PC-3 (cell line): ENCODE measurements around the gene ITPRID2. TPM values are rescaled to one million over a fixed set of nuclear protein-coding genes. Genes with fewer than 3 reads are reported as not detected.

ENCODE experiments used
- ATAC-seq: fragments of 200-7000 bp; cut with Tn5 transposase; 2 replicates; pipeline ENCODE4 v1.9.1; 2020; ENCODE audit warnings: mild to moderate bottlenecking, moderate library complexity
- BruUV-seq: library from RNA; stranded (reverse); fragments of 400-500 nt; replicated peaks from 2 replicates; lab custom pipeline; 2021; lab: Mats Ljungman, UMichigan
- CTCF ChIA-PET: fragments of 300-600 bp; sonication (Branson Sonifier 250); formaldehyde crosslinking; loops from one replicate; lab custom pipeline; 2022; ENCODE audit warnings: antibody characterized with exemption; lab: Charles Lee
- POLR2A ChIA-PET: fragments of 300-600 bp; sonication (Branson Sonifier 250); formaldehyde crosslinking; loops from one replicate; lab custom pipeline; 2022; ENCODE audit warnings: antibody characterized with exemption; ENCODE audit not compliant: unreplicated experiment; lab: Charles Lee
- DNase-seq: peaks from one replicate; pipeline ENCODE4 v3.0.0-alpha.2; 2015
- H2AFZ ChIP-seq: fragments of 300-600 bp; sonication (generic); 2 replicates; pipeline ENCODE4 v1.6.0; 2016; ENCODE audit warnings: antibody characterized with exemption, low read length
- H3F3A ChIP-seq: fragments of 300-600 bp; sonication (generic); one replicate; pipeline ENCODE4 v1.6.0; 2017; ENCODE audit warnings: antibody characterized with exemption, low read length, control low read depth, mild to moderate bottlenecking; ENCODE audit not compliant: unreplicated experiment
- H3K27ac ChIP-seq: fragments of 300-600 bp; sonication (generic); 2 replicates; pipeline ENCODE4 v1.5.1; 2016; ENCODE audit warnings: mild to moderate bottlenecking, low read length
- H3K27me3 ChIP-seq: fragments of 300-600 bp; sonication (generic); 2 replicates; pipeline ENCODE4 v1.6.1; 2016; ENCODE audit warnings: low read length, mixed read lengths
- H3K36me3 ChIP-seq: fragments of 300-600 bp; sonication (generic); 2 replicates; pipeline ENCODE4 v1.6.1; 2016; ENCODE audit warnings: low read depth, mixed run types, low read length, mixed read lengths
- H3K4me1 ChIP-seq: fragments of 300-600 bp; sonication (generic); 2 replicates; pipeline ENCODE4 v1.5.1; 2016; ENCODE audit warnings: low read length; ENCODE audit not compliant: insufficient read depth
- H3K4me2 ChIP-seq: fragments of 300-600 bp; sonication (generic); 2 replicates; pipeline ENCODE4 v1.6.0; 2016; ENCODE audit warnings: low read length
- H3K4me3 ChIP-seq: fragments of 300-600 bp; sonication (generic); 2 replicates; pipeline ENCODE4 v1.5.1; 2016; ENCODE audit warnings: mild to moderate bottlenecking, low read length, mixed read lengths
- H3K79me2 ChIP-seq: fragments of 300-600 bp; sonication (generic); 2 replicates; pipeline ENCODE4 v1.6.1; 2017; ENCODE audit warnings: low read length, mixed read lengths
- H3K9ac ChIP-seq: fragments of 300-600 bp; sonication (generic); 2 replicates; pipeline ENCODE4 v1.6.0; 2016; ENCODE audit warnings: mild to moderate bottlenecking, low read length
- H3K9me2 ChIP-seq: fragments of 300-600 bp; sonication (generic); replicated peaks from 2 replicates; pipeline ENCODE4 v1.6.1; 2016; ENCODE audit warnings: mixed run types, low read length, mixed read lengths
- H3K9me3 ChIP-seq: fragments of 300-600 bp; sonication (generic); 2 replicates; pipeline ENCODE4 v1.6.1; 2016; ENCODE audit warnings: low read length, mixed read lengths
- H4K20me1 ChIP-seq: fragments of 300-600 bp; sonication (generic); 2 replicates; pipeline ENCODE4 v1.6.1; 2016; ENCODE audit warnings: low read length, mixed read lengths
- EZH2 ChIP-seq: fragments of 300-600 bp; sonication (generic); IDR thresholded peaks from one replicate; pipeline ENCODE4 v1.6.1; 2017; ENCODE audit warnings: antibody characterized with exemption, mild to moderate bottlenecking, low read length; ENCODE audit not compliant: unreplicated experiment
- EZH2phosphoT487 ChIP-seq: fragments of 300-600 bp; sonication (generic); IDR thresholded peaks from 2 replicates; pipeline ENCODE4 v1.6.1; 2018; ENCODE audit warnings: mild to moderate bottlenecking, antibody characterized with exemption, low read length, borderline replicate concordance
- intact Hi-C: fragments of 100-400 bp; cut with micrococcal nuclease; formaldehyde crosslinking; loops from 2 replicates; pipeline ENCODE4 v1.9.0; 2023
- total RNA-seq: library from RNA; depleted of rRNA; stranded (reverse); fragments of >200 nt; gene quantifications from 2 replicates; pipeline ENCODE4 v1.2.3, GENCODE V29; 2014
- TF ChIP-seq, protein P1 (sequence below): fragments of 300-600 bp; sonication (generic); conservative IDR thresholded peaks from 2 replicates; pipeline ENCODE4 v1.5.1; 2017; ENCODE audit warnings: antibody characterized with exemption, low read depth, mild to moderate bottlenecking, low read length

Gene ITPRID2
- total RNA-seq, 1 experiment from 2014 or later, result 113 TPM

DNA sequence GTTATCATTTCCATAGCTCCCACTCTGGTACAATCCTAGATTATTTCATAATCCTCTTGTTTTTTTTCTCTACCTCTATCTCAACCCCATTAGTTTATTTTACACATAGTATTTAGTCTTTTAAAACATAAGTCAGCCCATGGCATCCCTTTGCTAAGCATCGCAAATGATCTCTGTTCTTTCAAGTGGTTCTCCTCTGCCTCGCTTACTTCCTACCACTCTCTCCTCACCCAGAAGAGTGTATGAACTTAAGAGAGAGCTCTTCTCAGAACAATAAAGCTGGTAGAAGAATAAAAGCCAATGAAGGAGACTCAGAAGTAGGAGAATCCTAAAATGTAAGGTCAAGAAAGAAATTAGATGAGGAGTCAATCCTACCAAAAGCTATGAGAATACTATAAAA is 12.2 kb upstream of the ITPRID2 start:
- Histone ChIP-seq H3K4me3 (no peak overlapping the region), H3K79me2 (no peaks in the 10 kb centered on the region), H3K9ac (no peak overlapping the region), H2AFZ (no peak overlapping the region), H3F3A (peaks cover 5% of the 10 kb centered on the region), H3K9me3 (no peaks in the 10 kb centered on the region), H3K4me1 (peaks cover 17% of the 10 kb centered on the region), H3K36me3 (no peaks in the 10 kb centered on the region), H3K9me2 (no peaks in the 10 kb centered on the region), H3K27me3 (no peaks in the 10 kb centered on the region), H4K20me1 (no peaks in the 10 kb centered on the region), H3K27ac (no peak overlapping the region), H3K4me2 (no peak overlapping the region)
- ChIA-PET CTCF (interaction anchor here (0.6 kb wide), 1 partner anchor 74 kb away, joined by 3 read pairs; no protein-coding TSS in a partner anchor), POLR2A (no interaction called here)
- BruUV-seq, result no TSS peak
- DNase-seq, result no peak
- ATAC-seq, result no peak
- intact Hi-C loops, result no loop called here
- no peak for TF ChIP-seq EZH2phosphoT487
- TF ChIP-seq, protein P1, sequence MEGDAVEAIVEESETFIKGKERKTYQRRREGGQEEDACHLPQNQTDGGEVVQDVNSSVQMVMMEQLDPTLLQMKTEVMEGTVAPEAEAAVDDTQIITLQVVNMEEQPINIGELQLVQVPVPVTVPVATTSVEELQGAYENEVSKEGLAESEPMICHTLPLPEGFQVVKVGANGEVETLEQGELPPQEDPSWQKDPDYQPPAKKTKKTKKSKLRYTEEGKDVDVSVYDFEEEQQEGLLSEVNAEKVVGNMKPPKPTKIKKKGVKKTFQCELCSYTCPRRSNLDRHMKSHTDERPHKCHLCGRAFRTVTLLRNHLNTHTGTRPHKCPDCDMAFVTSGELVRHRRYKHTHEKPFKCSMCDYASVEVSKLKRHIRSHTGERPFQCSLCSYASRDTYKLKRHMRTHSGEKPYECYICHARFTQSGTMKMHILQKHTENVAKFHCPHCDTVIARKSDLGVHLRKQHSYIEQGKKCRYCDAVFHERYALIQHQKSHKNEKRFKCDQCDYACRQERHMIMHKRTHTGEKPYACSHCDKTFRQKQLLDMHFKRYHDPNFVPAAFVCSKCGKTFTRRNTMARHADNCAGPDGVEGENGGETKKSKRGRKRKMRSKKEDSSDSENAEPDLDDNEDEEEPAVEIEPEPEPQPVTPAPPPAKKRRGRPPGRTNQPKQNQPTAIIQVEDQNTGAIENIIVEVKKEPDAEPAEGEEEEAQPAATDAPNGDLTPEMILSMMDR, result no peak
- TF ChIP-seq EZH2, result no peak

- BruUV-seq, result no TSS peak
- no peak overlapping the region for H3K27ac ChIP-seq
- H3K9ac ChIP-seq, result no peak overlapping the region
- H3F3A ChIP-seq, result no peaks in the 10 kb centered on the region
- H3K4me2 ChIP-seq, result no peak overlapping the region
- intact Hi-C loops, result no loop called here
- DNase-seq, result no peak
- H3K4me1 ChIP-seq, result peaks cover 19% of the 10 kb centered on the region
- no peaks in the 10 kb centered on the region for H3K79me2 ChIP-seq
- TF ChIP-seq EZH2phosphoT487, result no peak
- TF ChIP-seq, protein P1, result no peak
- TF ChIP-seq EZH2, result no peak
- ChIA-PET POLR2A (no interaction called here), CTCF (interaction anchor here (0.6 kb wide), 1 partner anchor 216 kb away, joined by 5 read pairs; no protein-coding TSS in a partner anchor)
- H3K9me3 ChIP-seq, result no peaks in the 10 kb centered on the region
- H4K20me1 ChIP-seq, result no peaks in the 10 kb centered on the region
- ATAC-seq, result peak; percentile 22; the same call in 1 of the 2 replicates
- H2AFZ ChIP-seq, result no peak overlapping the region
- H3K36me3 ChIP-seq, result no peaks in the 10 kb centered on the region
- no peaks in the 10 kb centered on the region for H3K9me2 ChIP-seq
- H3K4me3 ChIP-seq, result no peak overlapping the region
- no peaks in the 10 kb centered on the region for H3K27me3 ChIP-seq
These were observed 9.1 kb upstream of the ITPRID2 start for GRCh38 chr2:181882246-181883020.

- no peaks in the 10 kb centered on the region for H3F3A ChIP-seq
These were observed 6.9 kb upstream of the ITPRID2 start for GRCh38 chr2:181884601-181885000.

More at GRCh38 chr2:181884601-181885000, 6.9 kb upstream of the ITPRID2 start:
- Histone ChIP-seq H4K20me1 (no peaks in the 10 kb centered on the region), H3K4me2 (no peak overlapping the region), H3K4me1 (peaks cover 30% of the 10 kb centered on the region), H3K9ac (no peak overlapping the region), H3K27me3 (no peaks in the 10 kb centered on the region), H2AFZ (no peak overlapping the region), H3K79me2 (no peaks in the 10 kb centered on the region), H3K27ac (no peak overlapping the region), H3K36me3 (no peaks in the 10 kb centered on the region), H3K9me2 (no peaks in the 10 kb centered on the region), H3K9me3 (no peaks in the 10 kb centered on the region), H3K4me3 (no peak overlapping the region)
- intact Hi-C loops, result no loop called here
- DNase-seq, result no peak
- BruUV-seq, result no TSS peak
- CTCF ChIA-PET, result no interaction called here
- no peak for ATAC-seq
- TF ChIP-seq EZH2phosphoT487 (no peak), EZH2 (no peak)
- TF ChIP-seq, protein P1, result no peak
- POLR2A ChIA-PET, result no interaction called here
